Islet of Langerhans (tissue), 1 donor: ENCODE results near the gene SPHK1.
"Not testable (repeated sequence)": the region's sequence is repeated elsewhere in the genome, so short reads cannot be mapped to it uniquely, and the experiment has no call there.

Experiments
- FAIRE-seq: peaks from one replicate; lab custom pipeline; 2011; peaks lifted over from hg19 to GRCh38; lab: Jason Lieb, UNC

Gene SPHK1, protein sequence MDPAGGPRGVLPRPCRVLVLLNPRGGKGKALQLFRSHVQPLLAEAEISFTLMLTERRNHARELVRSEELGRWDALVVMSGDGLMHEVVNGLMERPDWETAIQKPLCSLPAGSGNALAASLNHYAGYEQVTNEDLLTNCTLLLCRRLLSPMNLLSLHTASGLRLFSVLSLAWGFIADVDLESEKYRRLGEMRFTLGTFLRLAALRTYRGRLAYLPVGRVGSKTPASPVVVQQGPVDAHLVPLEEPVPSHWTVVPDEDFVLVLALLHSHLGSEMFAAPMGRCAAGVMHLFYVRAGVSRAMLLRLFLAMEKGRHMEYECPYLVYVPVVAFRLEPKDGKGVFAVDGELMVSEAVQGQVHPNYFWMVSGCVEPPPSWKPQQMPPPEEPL

DNA sequence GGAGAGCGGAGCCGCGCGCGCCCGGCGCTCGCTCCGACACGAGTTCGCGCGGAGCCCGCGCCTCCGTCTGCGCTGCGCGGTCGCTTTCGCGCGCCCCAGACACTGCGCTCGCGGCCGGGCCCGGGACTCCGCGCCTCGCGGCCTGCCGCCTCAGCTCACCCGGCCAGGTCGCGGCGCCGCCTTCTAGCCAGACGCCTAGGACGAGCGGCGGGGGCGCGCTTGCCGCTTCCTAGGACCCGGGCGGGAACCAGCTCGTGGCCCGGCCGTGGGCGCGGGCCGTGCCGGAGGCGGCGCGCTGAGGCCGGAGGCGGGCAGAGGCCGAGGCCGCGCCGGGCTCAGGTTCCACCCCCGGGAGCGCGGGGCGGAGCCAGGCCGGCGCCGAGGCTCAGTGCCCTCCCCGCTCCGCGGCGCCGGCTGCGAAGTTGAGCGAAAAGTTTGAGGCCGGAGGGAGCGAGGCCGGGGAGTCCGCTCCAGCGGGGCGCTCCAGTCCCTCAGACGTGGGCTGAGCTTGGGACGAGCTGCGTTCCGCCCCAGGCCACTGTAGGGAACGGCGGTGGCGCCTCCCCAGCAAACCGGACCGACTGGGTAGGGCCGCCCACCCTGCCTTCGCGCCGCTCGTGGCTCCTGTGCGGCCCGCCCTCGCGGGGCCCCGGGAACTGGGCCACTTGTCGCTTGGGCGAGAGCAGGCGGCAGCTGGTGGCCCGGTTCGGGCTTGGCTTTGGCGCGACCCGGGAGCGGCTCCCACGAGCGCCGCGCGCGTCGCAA lies at the start of gene SPHK1:
Gene SPHK1 (plus strand): TSS at position 388 of the 765 bp plus-strand sequence. CDS start 1,036 bp downstream, outside the sequence.
- FAIRE-seq = no peak

DNA sequence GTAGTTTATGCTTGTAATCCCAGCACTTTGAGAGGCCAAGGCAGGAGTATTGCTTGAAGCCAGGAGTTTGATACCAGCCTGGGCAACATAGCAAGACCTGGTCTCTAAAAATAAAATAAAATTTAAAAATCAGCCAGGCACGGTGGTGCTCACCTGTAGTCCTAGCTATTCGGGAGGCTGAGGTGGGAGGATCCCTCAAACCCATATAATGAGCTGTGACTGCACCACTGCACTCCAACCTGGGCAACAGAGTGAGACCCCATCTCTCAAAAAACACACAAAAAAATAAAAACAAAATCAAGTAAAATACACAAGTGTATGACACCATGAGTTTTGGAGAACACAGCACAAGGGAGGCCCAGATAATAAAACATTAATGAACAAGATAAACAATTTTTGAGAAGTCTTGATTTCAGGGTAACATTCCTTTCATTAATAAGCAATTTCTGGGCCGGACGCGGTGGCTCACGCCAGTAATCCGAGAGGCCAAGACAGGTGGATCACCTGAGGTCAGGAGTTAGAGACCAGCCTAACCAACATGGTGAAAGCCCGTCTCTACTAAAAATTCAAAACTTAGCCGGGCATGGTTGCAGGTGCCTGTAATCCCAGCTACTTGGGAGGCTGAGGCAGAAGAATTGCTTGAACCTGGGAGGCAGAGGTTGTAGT lies 48.6 kb upstream of the SPHK1 start:
- no peak for FAIRE-seq

DNA sequence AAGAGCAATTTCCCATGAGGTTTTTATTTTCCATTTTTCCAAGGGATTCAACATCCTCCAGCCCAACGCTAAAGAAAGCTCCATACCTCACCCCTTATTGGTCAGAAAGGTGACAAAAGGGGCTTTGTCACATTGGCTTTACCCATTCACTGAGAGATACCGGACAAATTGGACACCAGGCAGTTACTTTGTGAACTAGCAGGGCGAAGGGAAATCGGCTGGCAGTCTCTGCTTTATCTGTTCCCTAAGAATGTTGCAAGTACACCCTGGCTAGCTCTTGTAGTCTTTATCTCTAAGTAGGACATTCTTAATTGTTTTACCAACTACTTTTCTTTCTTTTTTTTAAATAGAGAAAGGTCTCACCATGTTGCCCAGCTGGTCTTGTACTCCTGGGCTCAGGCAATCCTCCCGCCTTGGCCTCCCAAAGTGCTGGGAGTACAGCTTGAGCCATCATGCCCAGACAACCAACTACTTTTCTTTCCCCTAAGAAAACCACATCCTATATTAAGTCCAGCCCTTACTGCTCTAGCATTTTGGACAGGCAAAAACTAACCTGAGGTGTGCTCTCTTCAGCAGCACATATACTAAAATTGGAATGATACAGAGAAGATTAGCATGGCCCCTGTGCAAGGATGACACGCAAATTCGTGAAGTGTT lies 47.5 kb upstream of the SPHK1 start:
- no peak for FAIRE-seq

DNA sequence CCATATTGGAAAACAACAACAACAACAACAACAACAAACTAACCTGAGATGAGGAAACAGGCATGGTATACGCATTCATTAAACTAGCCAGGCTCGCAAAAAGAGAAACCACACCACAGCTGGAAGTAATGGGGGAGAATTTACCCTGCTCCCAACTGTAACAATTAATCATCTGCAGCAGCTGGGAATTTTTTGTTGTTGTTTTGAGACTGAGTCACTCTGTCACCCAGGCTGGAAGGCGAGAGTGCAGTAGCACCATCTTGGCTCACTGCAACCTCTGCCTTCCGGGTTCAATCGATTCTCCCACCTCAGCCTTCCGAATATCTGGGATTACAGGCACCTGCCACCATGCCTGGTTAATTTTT lies 47.0 kb upstream of the SPHK1 start:
- FAIRE-seq = no peak

DNA sequence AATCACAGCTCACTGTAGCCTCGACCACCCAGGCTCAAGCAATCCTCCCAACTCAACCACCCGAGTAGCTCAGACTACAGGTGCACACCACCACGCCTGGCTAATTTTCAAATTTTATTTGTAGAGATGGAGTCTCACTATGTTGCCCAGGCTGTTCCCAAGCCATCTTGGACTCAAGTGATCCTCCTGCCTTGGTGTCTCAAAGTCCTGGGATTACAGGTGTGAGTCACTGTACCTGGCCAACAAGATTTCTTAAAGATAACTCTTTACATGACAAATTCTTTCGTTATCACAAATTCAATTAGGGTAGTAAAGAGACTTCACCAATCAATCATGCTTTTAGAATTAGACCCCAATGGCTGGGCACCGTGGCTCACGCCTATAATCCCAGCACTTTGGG lies 43.1 kb upstream of the SPHK1 start:
- no peak for FAIRE-seq

DNA sequence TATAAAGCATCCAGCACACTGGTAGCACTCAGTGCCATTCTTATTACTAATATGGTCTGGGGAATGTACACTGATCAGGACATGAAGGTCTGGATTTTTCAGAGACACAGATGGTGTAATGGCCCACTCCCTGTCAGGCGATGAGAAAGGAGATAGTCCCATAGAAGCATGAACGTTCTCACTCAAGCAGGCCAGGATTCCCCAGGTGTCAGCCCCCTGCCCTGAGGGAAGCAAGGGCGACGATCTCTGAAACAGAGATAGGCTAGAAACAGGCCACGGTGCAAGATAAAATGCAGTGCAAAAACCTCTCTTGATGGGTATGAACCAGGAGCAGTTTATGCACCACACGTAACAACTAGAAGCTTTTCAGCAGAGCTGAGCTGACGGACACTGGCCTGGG lies 41.3 kb upstream of the SPHK1 start:
- FAIRE-seq = no peak

DNA sequence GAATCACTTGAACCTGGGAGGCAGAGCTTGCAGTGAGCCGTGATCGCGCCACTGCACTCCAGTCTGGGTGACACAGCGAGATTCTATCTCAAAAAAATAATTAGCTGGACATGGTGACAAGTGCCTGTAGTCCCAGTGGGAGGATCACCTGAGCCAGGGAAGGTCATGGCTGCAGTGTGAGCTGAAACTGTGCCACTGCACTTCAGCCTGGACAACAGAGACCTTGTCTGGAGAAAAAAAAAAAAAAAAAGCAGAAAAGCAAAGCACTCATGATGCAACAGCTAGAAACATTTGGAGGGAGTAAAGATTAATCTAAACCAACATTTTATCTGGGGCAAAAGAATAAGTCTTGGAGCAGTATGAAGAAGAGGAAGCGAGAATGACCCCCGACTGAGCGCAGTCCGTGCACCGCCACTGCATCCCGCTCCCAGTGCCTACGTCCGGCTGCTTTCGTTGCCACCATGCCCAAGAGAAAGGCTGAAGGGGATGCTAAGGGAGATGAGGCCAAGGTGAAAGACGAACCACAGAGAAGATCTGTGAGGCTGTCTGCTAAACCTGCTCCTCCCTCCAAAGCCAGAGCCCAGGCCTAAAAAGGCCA lies 38.9 kb upstream of the SPHK1 start:
- FAIRE-seq = no peak

DNA sequence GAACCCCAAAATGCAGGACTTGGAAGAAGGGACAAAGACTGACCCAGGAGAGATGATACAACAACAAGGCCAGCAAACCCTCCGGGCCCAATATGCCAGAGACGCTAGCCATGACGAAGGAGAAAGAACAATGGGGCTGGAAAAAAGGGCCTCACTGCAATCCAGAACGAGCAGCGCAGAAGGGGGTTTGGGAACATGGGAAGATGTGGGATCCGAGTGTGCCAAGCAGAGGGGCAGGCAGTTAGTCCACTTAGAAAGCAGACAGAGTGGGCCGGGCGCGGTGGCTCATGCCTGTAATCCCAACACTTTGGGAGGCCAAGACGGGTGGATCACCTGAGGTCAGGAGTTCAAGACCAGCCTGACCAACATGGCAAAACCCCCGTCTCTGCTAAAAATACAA lies 37.5 kb upstream of the SPHK1 start:
- FAIRE-seq = not testable (repeated sequence)

DNA sequence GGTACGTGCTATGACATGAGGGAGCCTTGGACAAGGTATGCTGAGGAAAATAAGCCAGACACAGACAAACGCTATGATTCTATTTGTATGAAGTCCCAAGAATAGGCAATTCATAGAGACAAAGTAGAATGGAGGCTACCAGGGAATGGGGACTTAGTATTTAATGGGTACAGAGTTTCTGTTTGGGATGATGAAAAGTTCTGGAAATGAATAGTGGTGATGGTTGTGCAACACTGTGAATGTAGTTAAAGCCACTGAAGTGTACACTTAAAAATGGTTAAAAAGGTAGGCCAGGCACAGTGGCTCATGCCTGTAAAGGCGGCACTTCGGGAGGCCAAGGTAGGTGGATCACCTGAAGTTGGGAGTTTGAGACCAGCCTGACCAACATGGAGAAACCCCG lies 33.9 kb upstream of the SPHK1 start:
- no peak for FAIRE-seq

DNA sequence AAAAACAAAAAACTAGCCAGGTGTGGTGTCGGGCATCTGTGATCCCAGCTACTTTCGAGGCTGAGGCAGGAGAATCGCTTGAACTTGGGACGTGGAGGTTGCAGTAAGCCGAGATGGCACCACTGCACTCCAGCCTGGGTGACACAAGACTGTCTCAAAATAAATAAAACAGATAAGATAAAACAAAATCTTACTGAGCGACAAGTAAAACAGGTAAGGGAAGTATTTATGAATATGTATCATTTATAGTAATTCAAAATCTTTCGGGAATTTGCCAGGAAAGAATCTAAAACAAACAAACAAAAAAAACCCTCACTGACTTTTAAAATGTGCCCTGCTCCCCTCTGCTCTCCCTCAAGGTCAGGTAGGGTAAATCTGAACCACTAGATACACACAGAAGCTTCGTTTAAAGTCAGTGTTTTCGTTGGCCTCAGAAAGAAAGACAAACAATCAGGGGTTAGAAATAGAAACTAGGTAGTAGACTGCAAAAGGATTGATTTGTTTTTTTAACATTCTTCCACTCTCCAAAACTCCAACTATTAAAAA lies 32.8 kb upstream of the SPHK1 start:
- FAIRE-seq = no peak

DNA sequence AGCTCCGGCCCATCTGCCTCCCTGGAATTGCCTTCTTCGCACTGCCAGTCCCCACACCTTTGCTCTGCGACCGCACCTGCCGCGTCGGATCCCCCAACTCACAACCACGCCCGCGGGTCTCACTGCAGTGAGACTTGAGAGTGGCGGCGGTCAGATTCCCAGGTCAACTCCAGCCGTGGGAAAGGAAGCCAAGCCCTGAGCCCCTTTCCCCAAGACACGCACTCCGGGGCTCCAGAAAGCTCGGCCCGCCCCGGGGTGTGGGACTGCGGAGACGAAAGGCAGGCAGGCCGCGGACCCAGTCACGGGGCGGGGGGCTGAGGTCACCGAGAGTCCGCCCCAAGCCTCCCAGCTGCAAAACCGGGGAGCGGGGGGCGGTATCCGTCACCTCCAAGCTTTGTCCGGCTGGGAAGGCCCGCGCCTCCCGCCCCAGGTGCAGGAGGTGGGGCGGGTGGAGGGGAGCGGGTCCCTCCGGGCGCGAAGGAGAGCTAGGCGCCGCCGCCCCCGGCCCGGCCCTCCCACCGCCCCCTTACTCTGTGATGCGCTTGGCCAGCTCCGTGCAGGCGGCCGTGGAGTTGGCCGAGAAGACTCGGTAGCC lies 31.3 kb upstream of the SPHK1 start:
- FAIRE-seq = no peak

DNA sequence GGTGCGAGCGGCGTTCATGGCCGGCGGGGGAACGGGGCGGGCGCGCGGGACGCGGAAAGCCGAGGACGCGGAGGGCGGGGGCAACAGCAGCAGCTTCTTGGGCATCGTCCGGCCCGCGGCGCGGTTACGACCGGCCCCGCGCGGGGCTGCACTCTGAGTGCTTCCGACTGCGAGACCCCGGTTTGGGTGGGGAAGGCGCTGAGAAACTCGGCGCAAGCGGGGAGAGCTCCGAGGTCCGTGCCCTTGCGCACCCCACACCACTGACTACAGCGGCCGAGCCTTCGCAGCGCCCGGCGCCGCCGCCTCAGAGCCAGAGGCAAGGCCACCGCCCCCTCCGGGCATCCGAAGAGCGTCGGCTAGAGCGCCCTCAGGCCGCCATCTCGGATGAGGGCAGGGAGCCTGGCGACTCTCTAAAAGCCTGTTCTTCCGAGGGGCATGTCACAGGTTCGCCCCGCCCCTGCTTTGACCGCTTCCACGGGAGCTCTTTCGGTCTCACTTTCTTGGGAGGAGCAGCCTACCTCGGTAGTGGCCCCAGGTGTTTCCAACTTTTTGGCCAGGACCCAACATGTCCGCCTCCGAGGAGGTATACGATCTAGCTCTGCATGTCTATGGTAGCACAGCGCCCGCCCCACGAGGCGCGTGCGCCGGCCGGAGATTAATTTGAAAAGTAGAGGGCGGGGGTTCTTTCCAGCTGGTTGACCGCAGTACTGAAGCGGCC lies 30.7 kb upstream of the SPHK1 start, which contains the start of gene PRPSAP1:
Gene PRPSAP1 (minus strand): TSS at position 318 of the 718 bp plus-strand sequence. CDS start 213 bp downstream, at position 105.
- FAIRE-seq = no peak

DNA sequence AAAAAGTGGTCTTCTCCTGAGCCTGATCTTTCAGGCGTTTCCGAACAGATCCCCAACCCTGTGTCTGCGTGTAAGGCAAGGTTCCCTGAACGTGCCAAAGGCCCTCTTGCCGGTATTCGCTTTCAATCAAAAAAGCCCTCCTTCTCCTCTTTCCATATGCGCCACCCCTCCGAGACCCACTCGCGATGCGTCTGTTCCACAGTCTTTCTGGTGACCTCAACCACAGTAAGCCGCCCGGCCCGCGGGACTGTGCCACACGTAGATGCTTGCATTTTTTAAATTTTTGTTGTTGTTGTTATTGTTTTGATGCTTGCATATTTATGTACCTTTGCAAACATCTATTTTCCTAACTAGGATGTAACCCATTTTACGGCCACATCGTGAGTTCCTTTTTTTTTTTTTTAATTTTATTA lies 30.1 kb upstream of the SPHK1 start:
- no peak for FAIRE-seq

DNA sequence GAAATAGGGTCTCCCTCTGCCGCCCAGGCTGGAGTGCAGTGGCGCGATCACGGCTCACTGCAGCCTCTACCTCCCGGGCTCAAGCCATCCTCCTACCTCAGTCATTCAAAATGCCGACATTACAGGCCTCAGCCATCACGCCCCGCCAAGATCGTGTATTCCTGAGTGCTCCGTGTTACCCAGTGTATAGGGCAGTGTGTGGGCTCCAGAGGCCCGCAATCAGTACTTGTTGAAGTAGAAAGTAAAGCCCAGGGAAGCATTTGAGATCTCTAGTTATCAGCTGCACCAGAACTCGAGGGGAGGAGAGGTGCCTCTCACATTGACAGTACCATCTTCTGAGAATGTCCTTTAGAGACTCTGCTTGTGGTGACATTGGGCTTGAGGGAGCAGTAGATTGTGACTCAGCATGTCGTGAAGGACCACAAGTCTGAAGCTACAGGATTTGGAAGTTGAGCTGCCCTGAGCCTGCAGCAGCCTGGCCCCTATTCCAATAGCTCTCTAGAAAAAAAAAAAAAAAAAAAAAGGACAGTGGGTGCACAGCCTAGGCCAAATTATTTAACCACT lies 29.6 kb upstream of the SPHK1 start:
- FAIRE-seq = no peak

DNA sequence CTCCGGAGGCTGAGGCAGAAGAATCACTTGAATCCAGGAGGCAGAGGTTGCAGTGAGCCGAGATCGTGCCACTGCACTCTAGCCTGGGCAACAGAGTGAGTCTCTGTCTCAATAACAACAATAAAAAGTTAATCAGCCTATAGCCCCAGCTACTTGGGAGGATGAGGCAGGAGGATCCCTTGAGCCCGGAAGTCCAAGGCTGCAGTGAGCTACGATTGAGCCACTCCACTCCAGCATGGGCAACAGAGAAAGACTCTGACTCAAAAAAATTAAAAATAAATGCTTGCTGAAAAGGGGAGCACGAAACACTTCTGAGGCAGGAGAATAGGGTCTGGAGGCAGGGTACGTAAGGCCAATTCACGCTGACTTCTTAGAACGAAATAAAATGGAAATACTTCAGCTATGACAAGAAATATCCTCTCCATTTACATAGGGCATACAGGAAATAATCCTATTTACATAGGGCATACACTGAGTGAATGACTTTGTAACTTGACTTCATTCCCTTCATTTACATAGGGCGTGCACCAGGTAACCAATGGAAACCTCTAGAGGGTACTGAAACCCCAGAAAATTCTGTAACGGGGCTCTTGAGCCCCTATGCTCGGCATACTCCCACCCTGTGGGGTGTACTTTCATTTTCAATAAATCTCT lies 27.5 kb upstream of the SPHK1 start:
- FAIRE-seq = no peak

DNA sequence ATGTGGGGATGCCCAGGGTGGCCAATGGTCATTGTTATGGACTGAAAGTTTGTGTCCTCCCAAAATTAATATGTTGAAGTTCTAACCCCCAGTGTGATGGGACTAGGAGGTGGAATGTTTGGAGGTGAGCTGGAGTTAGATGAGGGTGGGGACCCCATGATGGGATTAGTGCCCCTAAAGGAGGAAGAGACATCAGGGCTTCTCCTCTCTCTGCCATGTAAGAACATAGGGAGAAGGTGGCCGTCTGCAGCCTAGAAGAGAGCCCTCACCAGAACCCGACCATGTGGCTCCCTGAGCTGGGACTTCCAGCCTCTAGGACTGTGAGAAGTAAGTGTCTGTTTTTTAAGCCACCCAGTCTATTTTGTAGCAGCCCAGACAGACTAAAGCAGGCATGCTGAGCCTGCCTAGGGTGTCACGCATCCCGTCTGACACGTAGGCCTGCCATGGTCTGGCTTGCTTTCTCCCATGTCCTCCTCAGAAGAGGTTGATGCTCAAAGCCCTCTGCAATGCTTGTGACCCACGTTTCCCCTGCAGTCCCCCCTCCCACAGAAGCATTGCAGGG lies 26.7 kb upstream of the SPHK1 start:
- FAIRE-seq = no peak

DNA sequence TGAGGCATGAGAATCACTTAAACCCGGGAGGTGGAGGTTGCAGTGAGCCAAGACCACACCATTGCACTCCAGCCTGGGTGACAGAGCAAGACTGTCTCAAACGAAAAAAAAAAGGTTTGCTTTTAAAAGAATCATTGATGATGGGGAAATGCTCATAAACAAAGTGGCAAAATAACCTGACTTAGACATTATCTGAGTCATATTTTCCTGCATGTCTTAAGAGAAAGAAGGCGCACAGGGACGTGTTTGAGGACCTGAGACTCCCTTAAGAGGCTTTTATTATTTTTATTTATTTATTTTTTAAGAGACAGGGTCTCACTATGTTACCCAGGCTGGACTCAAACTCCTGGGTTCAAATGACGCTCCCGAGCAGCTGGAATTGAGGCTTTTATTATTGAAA lies 25.0 kb upstream of the SPHK1 start:
- FAIRE-seq = no peak

DNA sequence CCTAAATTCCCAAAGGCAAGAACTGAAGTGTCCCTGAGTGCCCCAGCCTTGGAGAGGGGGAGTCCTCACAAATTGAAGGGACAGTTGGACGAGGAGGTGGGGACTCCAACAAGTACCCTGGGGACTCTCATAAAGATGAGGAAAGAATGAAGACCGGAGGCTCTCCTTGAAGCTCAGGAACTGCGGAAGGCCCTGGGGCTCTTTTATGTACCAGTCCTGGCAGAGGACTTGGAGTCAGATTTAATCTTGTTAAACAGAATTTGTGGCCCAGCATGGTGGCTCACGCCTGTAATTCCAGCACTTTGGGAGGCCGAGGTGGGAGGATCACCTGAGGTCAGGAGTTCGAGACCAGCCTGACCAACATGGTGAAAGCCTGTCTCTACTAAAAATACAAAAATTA lies 24.6 kb upstream of the SPHK1 start:
- FAIRE-seq = not testable (repeated sequence)

DNA sequence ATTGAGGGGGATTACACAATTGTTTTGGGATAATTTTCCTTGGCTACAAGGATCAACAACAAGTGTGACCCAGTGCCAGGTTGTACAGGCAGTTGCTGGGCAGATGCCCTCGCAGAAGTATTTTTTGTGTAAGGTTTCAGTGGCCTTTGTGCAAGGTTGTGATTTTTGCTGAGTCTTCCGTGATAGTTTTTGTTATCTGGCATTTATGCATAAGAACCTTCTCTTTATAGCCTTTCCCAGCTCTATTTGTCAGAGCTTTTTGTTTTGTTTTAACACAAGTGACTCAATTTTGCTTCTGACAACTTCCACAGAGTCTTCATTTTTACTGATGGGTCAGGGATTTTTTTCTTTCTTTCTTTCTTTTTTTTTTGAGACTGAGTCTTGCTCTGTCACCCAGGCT lies 23.9 kb upstream of the SPHK1 start:
- FAIRE-seq = no peak
